IMR-90 (cell line): Measurements from ENCODE around the gene SLC35F1. TPM values are rescaled to one million over a fixed set of nuclear protein-coding genes. Genes with fewer than 3 reads are reported as not detected.

Experiments
- ATAC-seq: fragments of 200-7000 bp; cut with Tn5 transposase; 2 replicates; pipeline ENCODE4 v1.9.1; 2020; ENCODE audit warnings: low read depth, mild to moderate bottlenecking, moderate library complexity
- BruUV-seq: library from RNA; stranded (reverse); fragments of 400-500 nt; replicated peaks from 2 replicates; lab custom pipeline; 2021; lab: Mats Ljungman, UMichigan
- CTCF ChIA-PET: fragments of 300-600 bp; formaldehyde crosslinking; extraction: SDS; loops from one replicate; lab custom pipeline; 2021; ENCODE audit warnings: antibody characterized with exemption; lab: Yijun Ruan, JAX
- POLR2A ChIA-PET: fragments of 300-600 bp; sonication (Branson Sonifier 250); formaldehyde crosslinking; loops from one replicate; lab custom pipeline; 2022; ENCODE audit warnings: antibody characterized with exemption; ENCODE audit not compliant: unreplicated experiment; lab: Charles Lee
- DNase-seq: peaks from one replicate; pipeline ENCODE4 v3.0.0; 2013
- H2AFZ ChIP-seq: replicated peaks from 2 replicates; pipeline ENCODE3; 2013; ENCODE audit warnings: low read length, mild to moderate bottlenecking; ENCODE audit not compliant: poor library complexity
- H2AK5ac ChIP-seq: 2 replicates; pipeline ENCODE4 v1.6.1; 2013; ENCODE audit warnings: low read depth, low read length, inconsistent platforms
- H2AK9ac ChIP-seq: replicated peaks from 2 replicates; pipeline ENCODE3; 2013; ENCODE audit warnings: mild to moderate bottlenecking, low read depth, low read length, moderate library complexity; ENCODE audit not compliant: poor library complexity
- H2BK120ac ChIP-seq: 2 replicates; pipeline ENCODE4 v1.6.1; 2013; ENCODE audit warnings: low read depth, low read length, inconsistent platforms
- H2BK15ac ChIP-seq: 3 replicates; pipeline ENCODE4 v1.6.1; 2013; ENCODE audit warnings: low read depth, low read length, inconsistent platforms
- H2BK20ac ChIP-seq: 2 replicates; pipeline ENCODE4 v1.6.1; 2013; ENCODE audit warnings: low read depth, mild to moderate bottlenecking, inconsistent platforms, low read length, moderate library complexity
- H2BK5ac ChIP-seq: 2 replicates; pipeline ENCODE4 v1.6.1; 2013; ENCODE audit warnings: mild to moderate bottlenecking, low read depth, low read length, inconsistent platforms; ENCODE audit not compliant: poor library complexity, severe bottlenecking
- H3K14ac ChIP-seq: replicated peaks from 2 replicates; pipeline ENCODE4 v1.6.1; 2013; ENCODE audit warnings: low read depth, low read length, inconsistent platforms
- H3K18ac ChIP-seq: 2 replicates; pipeline ENCODE4 v1.6.1; 2013; ENCODE audit warnings: low read depth, low read length, control low read depth
- H3K23ac ChIP-seq: 2 replicates; pipeline ENCODE4 v1.6.1; 2013; ENCODE audit warnings: low read depth, low read length, inconsistent platforms
- H3K27ac ChIP-seq: 2 replicates; pipeline ENCODE4 v1.5.1; 2013; ENCODE audit warnings: mild to moderate bottlenecking, control low read depth, low read length; ENCODE audit not compliant: insufficient read depth
- H3K27me3 ChIP-seq: 2 replicates; pipeline ENCODE4 v1.6.1; 2013; ENCODE audit warnings: low read length; ENCODE audit not compliant: control insufficient read depth, insufficient read depth
- H3K36me3 ChIP-seq: 2 replicates; pipeline ENCODE4 v1.6.1; 2013; ENCODE audit warnings: low read length, mixed read lengths; ENCODE audit not compliant: control insufficient read depth, insufficient read depth
- H3K4ac ChIP-seq: 2 replicates; pipeline ENCODE4 v1.6.1; 2013; ENCODE audit warnings: low read depth, low read length, inconsistent platforms
- H3K4me1 ChIP-seq: 2 replicates; pipeline ENCODE4 v1.6.1; 2013; ENCODE audit warnings: low read length, mixed read lengths; ENCODE audit not compliant: control insufficient read depth, insufficient read depth
- H3K4me2 ChIP-seq: 2 replicates; pipeline ENCODE4 v1.6.1; 2013; ENCODE audit warnings: low read depth, mild to moderate bottlenecking, control low read depth, low read length, moderate library complexity
- H3K4me3 ChIP-seq: 2 replicates; pipeline ENCODE4 v1.5.1; 2013; ENCODE audit warnings: low read depth, mild to moderate bottlenecking, control low read depth, low read length, moderate library complexity; ENCODE audit not compliant: insufficient read depth
- H3K56ac ChIP-seq: 2 replicates; pipeline ENCODE4 v1.6.1; 2013; ENCODE audit warnings: low read length, inconsistent platforms; ENCODE audit not compliant: insufficient read depth; ENCODE audit errors: extremely low read depth
- H3K79me1 ChIP-seq, 2 experiments: 2 replicates each; pipeline ENCODE4 v1.6.1; 2013; ENCODE audit warnings: low read length in 2 of 2, inconsistent platforms in 1 of 2, low read depth in 1 of 2
- H3K9ac ChIP-seq: 2 replicates; pipeline ENCODE4 v1.6.1; 2013; ENCODE audit warnings: low read depth, low read length, control low read depth
- H3K9me1 ChIP-seq: 2 replicates; pipeline ENCODE4 v1.6.1; 2013; ENCODE audit warnings: low read length, inconsistent platforms; ENCODE audit not compliant: insufficient read depth
- H3K9me3 ChIP-seq: 2 replicates; pipeline ENCODE4 v1.6.1; 2013; ENCODE audit warnings: low read length; ENCODE audit not compliant: control insufficient read depth, insufficient read depth
- H4K20me1 ChIP-seq: 2 replicates; pipeline ENCODE4 v1.6.1; 2013; ENCODE audit warnings: low read length, inconsistent platforms; ENCODE audit not compliant: insufficient read depth
- H4K5ac ChIP-seq: 2 replicates; pipeline ENCODE4 v1.6.1; 2013; ENCODE audit warnings: mild to moderate bottlenecking, low read depth, low read length, control low read depth
- H4K8ac ChIP-seq, 2 experiments: 2 replicates each; pipeline ENCODE4 v1.6.1; 2013; ENCODE audit warnings: low read depth in 2 of 2, low read length in 2 of 2, control low read depth in 1 of 2, inconsistent platforms in 1 of 2
- H4K91ac ChIP-seq: 2 replicates; pipeline ENCODE4 v1.6.1; 2013; ENCODE audit warnings: low read depth, low read length, inconsistent platforms; ENCODE audit not compliant: insufficient read depth
- BHLHE40 ChIP-seq: fragments of 150-350 bp; IDR thresholded peaks from 2 replicates; pipeline ENCODE4 v1.6.1; 2016; ENCODE audit warnings: mild to moderate bottlenecking, low read depth, low read length
- CEBPB ChIP-seq: IDR thresholded peaks from 2 replicates; pipeline ENCODE4 v1.6.1; 2012; ENCODE audit warnings: low read depth, low read length, improper control_type of control experiment
- CHD1 ChIP-seq: IDR thresholded peaks from 2 replicates; pipeline ENCODE4 v1.6.1; 2012; ENCODE audit warnings: low read depth, low read length, improper control_type of control experiment
- CTCF ChIP-seq: conservative IDR thresholded peaks from 2 replicates; pipeline ENCODE4 v1.5.1; 2012; ENCODE audit warnings: mild to moderate bottlenecking, low read depth, low read length, improper control_type of control experiment
- ELK1 ChIP-seq: fragments of 150-350 bp; IDR thresholded peaks from 2 replicates; pipeline ENCODE4 v1.6.1; 2016; ENCODE audit warnings: low read depth, mild to moderate bottlenecking, low read length, moderate library complexity, borderline replicate concordance
- FOS ChIP-seq: fragments of 150-350 bp; IDR thresholded peaks from 2 replicates; pipeline ENCODE4 v1.6.1; 2016; ENCODE audit warnings: low read depth, low read length
- MAFK ChIP-seq: IDR thresholded peaks from 2 replicates; pipeline ENCODE4 v1.6.1; 2012; ENCODE audit warnings: low read depth, low read length, improper control_type of control experiment
- NFE2L2 ChIP-seq: fragments of 150-350 bp; IDR thresholded peaks from 2 replicates; pipeline ENCODE4 v1.6.1; 2016; ENCODE audit warnings: low read depth, mild to moderate bottlenecking, low read length
- POLR2A ChIP-seq: IDR thresholded peaks from 2 replicates; pipeline ENCODE4 v1.6.1; 2012; ENCODE audit warnings: mild to moderate bottlenecking, low read depth, low read length
- RAD21 ChIP-seq: IDR thresholded peaks from 2 replicates; pipeline ENCODE4 v1.6.1; 2012; ENCODE audit warnings: low read length, improper control_type of control experiment
- RCOR1 ChIP-seq: IDR thresholded peaks from 2 replicates; pipeline ENCODE4 v1.6.1; 2012; ENCODE audit warnings: mild to moderate bottlenecking, low read length, improper control_type of control experiment; ENCODE audit not compliant: insufficient replicate concordance
- RFX5 ChIP-seq: IDR thresholded peaks from 2 replicates; pipeline ENCODE4 v1.8.0; 2012; ENCODE audit warnings: low read depth, mild to moderate bottlenecking, low read length, moderate library complexity
- SMC3 ChIP-seq: fragments of 150-350 bp; IDR thresholded peaks from 2 replicates; pipeline ENCODE4 v1.6.1; 2016; ENCODE audit warnings: low read depth, mild to moderate bottlenecking, antibody characterized with exemption, low read length, moderate library complexity
- USF2 ChIP-seq: fragments of 150-350 bp; IDR thresholded peaks from 2 replicates; pipeline ENCODE4 v1.6.1; 2017; ENCODE audit warnings: mild to moderate bottlenecking, antibody characterized with exemption, low read length, low read depth
- WGBS, 2 experiments: methylation state at CpG; one replicate each; pipeline versions ENCODE4 v1.1.5 to v1.1.7; 2013; ENCODE audit warnings: missing lambda C conversion rate in 2 of 2; ENCODE audit not compliant: insufficient read length in 1 of 2; ENCODE audit errors: extremely low coverage in 2 of 2; 5-methylcytosine and 5-hydroxymethylcytosine counted together
- dilution Hi-C: fragments of 300-500 bp; cut with HindIII; formaldehyde crosslinking; loops from one replicate; pipeline ENCODE4 v1.14.3; 2018; ENCODE audit warnings: low sequenced_read_pairs; ENCODE audit not compliant: unreplicated experiment
- in situ Hi-C: fragments of 300-500 bp; cut with MboI; formaldehyde crosslinking; loops from 3 replicates; pipeline ENCODE4 v1.14.3; 2019; ENCODE audit warnings: low sequenced_read_pairs, inconsistent platforms, mixed read lengths
- intact Hi-C: fragments of 100-400 bp; cut with micrococcal nuclease; formaldehyde crosslinking; loops from 2 replicates; pipeline ENCODE4 v1.10.0; 2022
- polyA plus RNA-seq, 3 experiments: library from polyadenylated mRNA; depleted of rRNA; stranded (reverse); fragments of >200 nt; gene quantifications; 2 replicates each; pipeline ENCODE4 v1.2.3, GENCODE V29; 2012; ENCODE audit warnings: low replicate concordance in 1 of 3
- total RNA-seq: library from RNA; depleted of rRNA; stranded (reverse); fragments of >200 nt; gene quantifications from 2 replicates; pipeline ENCODE4 v1.2.3, GENCODE V29; 2012

SLC35F1 gene
- total and polyA plus RNA-seq, 2 of the 4 experiments (the other 2 are of a cell fraction): not detected

- no peak overlapping the region for H2BK20ac ChIP-seq
- no peak overlapping the region for H2BK5ac ChIP-seq
- H3K23ac ChIP-seq: no peak overlapping the region
- H3K9me1 ChIP-seq: no peaks in the 10 kb centered on the region
- H3K36me3 ChIP-seq: no peaks in the 10 kb centered on the region
- H3K14ac ChIP-seq: no peak overlapping the region
- no peak overlapping the region for H2BK15ac ChIP-seq
- no peak overlapping the region for H3K27ac ChIP-seq
- no peak for TF ChIP-seq BHLHE40
- TF ChIP-seq SMC3: no peak
- TF ChIP-seq ELK1: no peak
- no peak for TF ChIP-seq NFE2L2
- TF ChIP-seq POLR2A: no peak
- no peak for TF ChIP-seq CEBPB
- TF ChIP-seq RFX5: no peak
- TF ChIP-seq RCOR1: no peak
- TF ChIP-seq CHD1: no peak
- no peak for TF ChIP-seq RAD21
- no peak for TF ChIP-seq CTCF
- no peak for TF ChIP-seq MAFK
- TF ChIP-seq FOS: no peak
- TF ChIP-seq USF2: no peak
- BruUV-seq: no TSS peak
- H3K18ac ChIP-seq: no peak overlapping the region
- DNase-seq (no peak), ATAC-seq (no peak)
- WGBS, 2 experiments: no CpG with 5 or more reads among the region's 4 CpGs
- no peak overlapping the region for H4K5ac ChIP-seq
- H3K4ac ChIP-seq: no peak overlapping the region
- no peak overlapping the region for H3K9ac ChIP-seq
- no peak overlapping the region for H4K8ac ChIP-seq
- H3K4me3 ChIP-seq: no peak overlapping the region
- H4K91ac ChIP-seq: no peak overlapping the region
- H4K20me1 ChIP-seq: no peaks in the 10 kb centered on the region
- H3K4me1 ChIP-seq: no peaks in the 10 kb centered on the region
- no peak overlapping the region for H3K56ac ChIP-seq
- in situ Hi-C loops: no loop called here
- intact Hi-C loops: no loop called here
- no peak overlapping the region for H2AK5ac ChIP-seq
- CTCF ChIA-PET: no interaction called here
- dilution Hi-C loops: no loop called here
- POLR2A ChIA-PET: no interaction called here
- no peak overlapping the region for H2AK9ac ChIP-seq
- no peaks in the 10 kb centered on the region for H3K9me3 ChIP-seq
- no peak overlapping the region for H2AFZ ChIP-seq
- H3K79me1 ChIP-seq: no peaks in the 10 kb centered on the region
- no peaks in the 10 kb centered on the region for H3K27me3 ChIP-seq
- H3K4me2 ChIP-seq: no peak overlapping the region
- H2BK120ac ChIP-seq: no peak overlapping the region
Measured at GRCh38 chr6:117933471-117933870, 26.4 kb downstream of the SLC35F1 start.
